ENCODE results near the gene TMEM144. TPM values are rescaled to one million over a fixed set of nuclear protein-coding genes. Genes with fewer than 3 reads are reported as not detected.

TMEM144 gene
- polyA plus RNA-seq, 1 donor from 2014 or later, result 2.8 TPM

DNA sequence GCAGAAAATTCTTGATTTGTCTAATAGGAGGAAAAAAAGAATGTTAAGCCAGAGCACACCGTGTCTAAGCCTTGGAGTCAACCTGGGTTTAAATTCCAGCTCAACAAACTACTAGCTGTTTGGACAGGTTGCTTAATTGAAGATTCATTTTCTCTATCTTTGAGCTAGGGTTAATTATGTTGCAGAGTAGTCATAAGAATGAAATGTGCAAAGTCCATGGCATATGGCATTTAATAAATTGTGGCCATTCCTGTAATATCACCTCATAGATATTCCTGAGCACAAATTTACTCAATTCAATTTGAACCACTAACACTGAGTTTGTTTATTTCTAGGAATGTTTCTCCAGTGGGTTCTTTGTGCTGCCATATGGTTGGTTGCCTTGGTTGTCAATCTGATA, 4.6 kb downstream of the TMEM144 start:
- TF ChIP-seq SMC3 (conservative IDR thresholded peaks at IDR 0.05; ENCODE audit: poor library complexity) (no peak), EP300 (conservative IDR thresholded peaks at IDR 0.05; ENCODE audit: poor library complexity, severe bottlenecking) (no peak), TAF1 (IDR thresholded peaks at IDR 0.05; ENCODE audit: low read depth) (no peak), RAD21 (conservative IDR thresholded peaks at IDR 0.05) (no peak), MXI1 (conservative IDR thresholded peaks at IDR 0.05; ENCODE audit: poor library complexity, severe bottlenecking) (no peak), EZH2 (IDR thresholded peaks at IDR 0.05; ENCODE audit: borderline replicate concordance, insufficient read depth, low read length, poor library complexity, severe bottlenecking) (no peak), POLR2AphosphoS5 (IDR thresholded peaks at IDR 0.05) (no peak)
- TF ChIP-seq, protein P1, sequence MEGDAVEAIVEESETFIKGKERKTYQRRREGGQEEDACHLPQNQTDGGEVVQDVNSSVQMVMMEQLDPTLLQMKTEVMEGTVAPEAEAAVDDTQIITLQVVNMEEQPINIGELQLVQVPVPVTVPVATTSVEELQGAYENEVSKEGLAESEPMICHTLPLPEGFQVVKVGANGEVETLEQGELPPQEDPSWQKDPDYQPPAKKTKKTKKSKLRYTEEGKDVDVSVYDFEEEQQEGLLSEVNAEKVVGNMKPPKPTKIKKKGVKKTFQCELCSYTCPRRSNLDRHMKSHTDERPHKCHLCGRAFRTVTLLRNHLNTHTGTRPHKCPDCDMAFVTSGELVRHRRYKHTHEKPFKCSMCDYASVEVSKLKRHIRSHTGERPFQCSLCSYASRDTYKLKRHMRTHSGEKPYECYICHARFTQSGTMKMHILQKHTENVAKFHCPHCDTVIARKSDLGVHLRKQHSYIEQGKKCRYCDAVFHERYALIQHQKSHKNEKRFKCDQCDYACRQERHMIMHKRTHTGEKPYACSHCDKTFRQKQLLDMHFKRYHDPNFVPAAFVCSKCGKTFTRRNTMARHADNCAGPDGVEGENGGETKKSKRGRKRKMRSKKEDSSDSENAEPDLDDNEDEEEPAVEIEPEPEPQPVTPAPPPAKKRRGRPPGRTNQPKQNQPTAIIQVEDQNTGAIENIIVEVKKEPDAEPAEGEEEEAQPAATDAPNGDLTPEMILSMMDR (IDR thresholded peaks at IDR 0.05; ENCODE audit: poor library complexity, severe bottlenecking), result no peak
- TF ChIP-seq, protein P2, sequence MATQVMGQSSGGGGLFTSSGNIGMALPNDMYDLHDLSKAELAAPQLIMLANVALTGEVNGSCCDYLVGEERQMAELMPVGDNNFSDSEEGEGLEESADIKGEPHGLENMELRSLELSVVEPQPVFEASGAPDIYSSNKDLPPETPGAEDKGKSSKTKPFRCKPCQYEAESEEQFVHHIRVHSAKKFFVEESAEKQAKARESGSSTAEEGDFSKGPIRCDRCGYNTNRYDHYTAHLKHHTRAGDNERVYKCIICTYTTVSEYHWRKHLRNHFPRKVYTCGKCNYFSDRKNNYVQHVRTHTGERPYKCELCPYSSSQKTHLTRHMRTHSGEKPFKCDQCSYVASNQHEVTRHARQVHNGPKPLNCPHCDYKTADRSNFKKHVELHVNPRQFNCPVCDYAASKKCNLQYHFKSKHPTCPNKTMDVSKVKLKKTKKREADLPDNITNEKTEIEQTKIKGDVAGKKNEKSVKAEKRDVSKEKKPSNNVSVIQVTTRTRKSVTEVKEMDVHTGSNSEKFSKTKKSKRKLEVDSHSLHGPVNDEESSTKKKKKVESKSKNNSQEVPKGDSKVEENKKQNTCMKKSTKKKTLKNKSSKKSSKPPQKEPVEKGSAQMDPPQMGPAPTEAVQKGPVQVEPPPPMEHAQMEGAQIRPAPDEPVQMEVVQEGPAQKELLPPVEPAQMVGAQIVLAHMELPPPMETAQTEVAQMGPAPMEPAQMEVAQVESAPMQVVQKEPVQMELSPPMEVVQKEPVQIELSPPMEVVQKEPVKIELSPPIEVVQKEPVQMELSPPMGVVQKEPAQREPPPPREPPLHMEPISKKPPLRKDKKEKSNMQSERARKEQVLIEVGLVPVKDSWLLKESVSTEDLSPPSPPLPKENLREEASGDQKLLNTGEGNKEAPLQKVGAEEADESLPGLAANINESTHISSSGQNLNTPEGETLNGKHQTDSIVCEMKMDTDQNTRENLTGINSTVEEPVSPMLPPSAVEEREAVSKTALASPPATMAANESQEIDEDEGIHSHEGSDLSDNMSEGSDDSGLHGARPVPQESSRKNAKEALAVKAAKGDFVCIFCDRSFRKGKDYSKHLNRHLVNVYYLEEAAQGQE (IDR thresholded peaks at IDR 0.05; ENCODE audit: borderline replicate concordance), result no peak
- H3K4me3 ChIP-seq (ENCODE audit: low read length), result no peak overlapping the region
- no peaks in the 10 kb centered on the region for H4K20me1 ChIP-seq (ENCODE audit: insufficient read depth)
- no peak overlapping the region for H3K4me2 ChIP-seq (ENCODE audit: low read length)
- H3K36me3 ChIP-seq (ENCODE audit: insufficient read depth, low read length), result no peaks in the 10 kb centered on the region
- no peaks in the 10 kb centered on the region for H3K27me3 ChIP-seq (ENCODE audit: insufficient read depth, low read depth, low read length)
- no peak overlapping the region for H2AFZ ChIP-seq (ENCODE audit: low read depth, low read length)
- no peaks in the 10 kb centered on the region for H3K9me3 ChIP-seq (ENCODE audit: low read length)
- H3K9ac ChIP-seq (ENCODE audit: low read length), result no peak overlapping the region
- H3K9me2 ChIP-seq (ENCODE audit: insufficient read depth, low read length), result no peaks in the 10 kb centered on the region
- H3K79me2 ChIP-seq (replicated peaks; ENCODE audit: insufficient read depth, low read length), result no peaks in the 10 kb centered on the region
- no peak overlapping the region for H3K27ac ChIP-seq (ENCODE audit: low read length)
- no peaks in the 10 kb centered on the region for H3F3A ChIP-seq (ENCODE audit: insufficient read depth, low read length, poor library complexity, severe bottlenecking)

DNA sequence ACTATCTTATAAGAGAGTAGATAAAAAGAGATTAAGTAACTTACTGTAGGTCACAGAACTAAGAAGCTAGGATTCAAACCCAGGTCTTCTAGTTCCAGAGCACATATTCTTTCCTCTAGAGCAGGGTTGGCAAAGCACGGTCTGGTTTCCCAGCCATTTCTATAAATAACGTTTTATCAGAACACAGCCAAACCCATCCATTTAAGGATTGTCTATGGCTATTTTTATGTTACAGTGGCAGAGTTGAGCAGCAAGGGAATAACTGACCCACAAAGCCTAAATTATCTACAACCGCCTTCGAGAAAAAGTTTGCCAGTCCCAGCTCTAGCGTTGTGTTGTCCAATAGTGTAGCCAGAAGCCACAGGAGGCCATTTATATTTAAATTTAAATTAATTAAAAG, 7.5 kb downstream of the TMEM144 start:
- Histone ChIP-seq H3K79me2 (replicated peaks; ENCODE audit: insufficient read depth, low read length) (no peaks in the 10 kb centered on the region), H3K9ac (ENCODE audit: low read length) (no peak overlapping the region), H3K4me3 (ENCODE audit: low read length) (no peak overlapping the region), H4K20me1 (ENCODE audit: insufficient read depth) (no peaks in the 10 kb centered on the region), H3K9me2 (ENCODE audit: insufficient read depth, low read length) (no peaks in the 10 kb centered on the region), H3K27me3 (ENCODE audit: insufficient read depth, low read depth, low read length) (no peaks in the 10 kb centered on the region), H2AFZ (ENCODE audit: low read depth, low read length) (no peak overlapping the region), H3K36me3 (ENCODE audit: insufficient read depth, low read length) (no peaks in the 10 kb centered on the region), H3K4me2 (ENCODE audit: low read length) (no peak overlapping the region), H3F3A (ENCODE audit: insufficient read depth, low read length, poor library complexity, severe bottlenecking) (no peaks in the 10 kb centered on the region), H3K27ac (ENCODE audit: low read length) (no peak overlapping the region), H3K9me3 (ENCODE audit: low read length) (no peaks in the 10 kb centered on the region)
- TF ChIP-seq EP300 (conservative IDR thresholded peaks at IDR 0.05; ENCODE audit: poor library complexity, severe bottlenecking), result no peak
- no peak for TF ChIP-seq RAD21 (conservative IDR thresholded peaks at IDR 0.05)
- TF ChIP-seq, protein P2 (IDR thresholded peaks at IDR 0.05; ENCODE audit: borderline replicate concordance), result no peak
- TF ChIP-seq EZH2 (IDR thresholded peaks at IDR 0.05; ENCODE audit: borderline replicate concordance, insufficient read depth, low read length, poor library complexity, severe bottlenecking), result no peak
- TF ChIP-seq TAF1 (IDR thresholded peaks at IDR 0.05; ENCODE audit: low read depth), result no peak
- TF ChIP-seq POLR2AphosphoS5 (IDR thresholded peaks at IDR 0.05), result no peak
- TF ChIP-seq MXI1 (conservative IDR thresholded peaks at IDR 0.05; ENCODE audit: poor library complexity, severe bottlenecking), result no peak
- no peak for TF ChIP-seq SMC3 (conservative IDR thresholded peaks at IDR 0.05; ENCODE audit: poor library complexity)
- TF ChIP-seq, protein P1 (IDR thresholded peaks at IDR 0.05; ENCODE audit: poor library complexity, severe bottlenecking), result no peak
